H1 (cell line): ENCODE results near the gene MPRIP. TPM values are rescaled to one million over a fixed set of nuclear protein-coding genes. Genes with fewer than 3 reads are reported as not detected.

Experiments
- CTCF ChIA-PET: fragments of 300-600 bp; sonication (Branson Sonifier 250); formaldehyde crosslinking; loops from one replicate; lab custom pipeline; 2021; ENCODE audit not compliant: partially characterized antibody; lab: Charles Lee
- POLR2A ChIA-PET: fragments of 300-600 bp; sonication (Branson Sonifier 250); formaldehyde crosslinking; loops from one replicate; lab custom pipeline; 2021; ENCODE audit warnings: inconsistent platforms; ENCODE audit not compliant: partially characterized antibody; lab: Charles Lee
- DNase-seq, 2 experiments: peaks; one replicate each; pipeline versions ENCODE4 v3.0.0 to v3.0.0-alpha.2; 2010 to 2022; ENCODE audit warnings: low spot score in 2 of 2, low read depth in 1 of 2, mixed read lengths in 1 of 2
- FAIRE-seq: peaks from 2 replicates; lab custom pipeline; 2011; peaks lifted over from hg19 to GRCh38; lab: Jason Lieb, UNC
- H2AFZ ChIP-seq: 2 replicates; pipeline ENCODE4 v1.8.1; 2012; ENCODE audit warnings: low read length, inconsistent platforms
- H2AK5ac ChIP-seq: 2 replicates; pipeline ENCODE4 v1.6.1; 2013; ENCODE audit warnings: low read depth, low read length
- H2BK120ac ChIP-seq: replicated peaks from 2 replicates; pipeline ENCODE3; 2013; ENCODE audit warnings: low read depth, low read length, inconsistent platforms
- H2BK12ac ChIP-seq: 2 replicates; pipeline ENCODE4 v1.6.1; 2013; ENCODE audit warnings: low read depth, low read length
- H2BK15ac ChIP-seq: 2 replicates; pipeline ENCODE4 v1.6.1; 2013; ENCODE audit warnings: low read length
- H2BK20ac ChIP-seq: 2 replicates; pipeline ENCODE4 v1.6.1; 2013; ENCODE audit warnings: low read length
- H2BK5ac ChIP-seq: 2 replicates; pipeline ENCODE4 v1.6.1; 2013; ENCODE audit warnings: low read depth, low read length
- H3K14ac ChIP-seq: 2 replicates; pipeline ENCODE4 v1.6.1; 2013; ENCODE audit warnings: inconsistent platforms; ENCODE audit not compliant: insufficient read length
- H3K18ac ChIP-seq: 2 replicates; pipeline ENCODE4 v1.6.1; 2013; ENCODE audit warnings: low read length; ENCODE audit errors: extremely low read depth
- H3K23ac ChIP-seq: 2 replicates; pipeline ENCODE4 v1.6.1; 2013; ENCODE audit warnings: inconsistent platforms; ENCODE audit not compliant: insufficient read length
- H3K23me2 ChIP-seq: 2 replicates; pipeline ENCODE4 v1.6.1; 2013; ENCODE audit warnings: low read depth, low read length
- H3K27ac ChIP-seq: 2 replicates; pipeline ENCODE4 v1.6.1; 2011; ENCODE audit warnings: low read depth, low read length, inconsistent platforms
- H3K27me3 ChIP-seq, 4 experiments: replicated peaks in 1 of 4; 1 replicate in 1 of 4; 2 replicates in 3 of 4; pipeline versions ENCODE4 v1.6.1 to v1.8.1; 2011 to 2013; ENCODE audit warnings: low read length in 3 of 4, mild to moderate bottlenecking in 3 of 4, inconsistent platforms in 2 of 4, mixed read lengths in 2 of 4, moderate library complexity in 1 of 4; ENCODE audit not compliant: control insufficient read depth in 3 of 4, insufficient read depth in 3 of 4; ENCODE audit errors: extremely low read depth in 1 of 4
- H3K36me3 ChIP-seq, 4 experiments: 2 replicates each; pipeline versions ENCODE4 v1.6.1 to v1.8.1; 2011 to 2013; ENCODE audit warnings: mild to moderate bottlenecking in 4 of 4, low read length in 3 of 4, moderate library complexity in 2 of 4, control low read depth in 1 of 4, inconsistent platforms in 1 of 4; ENCODE audit not compliant: insufficient read depth in 4 of 4, control insufficient read depth in 2 of 4
- H3K4ac ChIP-seq: replicated peaks from 2 replicates; pipeline ENCODE3; 2013; ENCODE audit warnings: low read length, low read depth, mixed read lengths, inconsistent platforms; ENCODE audit not compliant: insufficient read length
- H3K4me1 ChIP-seq, 4 experiments: replicated peaks in 1 of 4; 1 replicate in 1 of 4; 2 replicates in 3 of 4; pipeline versions ENCODE4 v1.6.1 to v1.8.1; 2011 to 2013; ENCODE audit warnings: low read length in 3 of 4, inconsistent platforms in 2 of 4, mixed read lengths in 1 of 4; ENCODE audit not compliant: insufficient read depth in 4 of 4, control insufficient read depth in 3 of 4
- H3K4me2 ChIP-seq, 2 experiments: 2 replicates each; pipeline versions ENCODE4 v1.6.1 to v1.8.1; 2011 to 2013; ENCODE audit warnings: low read depth in 2 of 2, low read length in 2 of 2, control low read depth in 1 of 2, inconsistent platforms in 1 of 2, mild to moderate bottlenecking in 1 of 2; ENCODE audit not compliant: insufficient read depth in 1 of 2
- H3K4me3 ChIP-seq, 4 experiments: fragments of 200-600, 300-600 bp in 1 of 4; sonication (generic), shearing (Covaris generic), sonication (Bioruptor Twin) in 1 of 4; 2 replicates each; pipeline versions ENCODE4 v1.5.1 to v1.8.1; 2011 to 2016; ENCODE audit warnings: low read length in 4 of 4, low read depth in 3 of 4, control low read depth in 2 of 4, inconsistent platforms in 2 of 4, mild to moderate bottlenecking in 2 of 4, mixed read lengths in 1 of 4, moderate library complexity in 1 of 4; ENCODE audit not compliant: insufficient read depth in 2 of 4; ENCODE audit errors: extremely low read depth in 1 of 4
- H3K56ac ChIP-seq: replicated peaks from 2 replicates; pipeline ENCODE3; 2013; ENCODE audit warnings: low read depth, mild to moderate bottlenecking, mixed read lengths, low read length, inconsistent platforms; ENCODE audit not compliant: insufficient read length
- H3K79me1 ChIP-seq: 2 replicates; pipeline ENCODE4 v1.6.1; 2013; ENCODE audit warnings: low read depth, low read length, control low read depth
- H3K79me2 ChIP-seq, 2 experiments: 2 replicates each; pipeline versions ENCODE4 v1.6.1 to v1.8.1; 2012 to 2013; ENCODE audit warnings: low read length in 2 of 2, mild to moderate bottlenecking in 2 of 2, inconsistent platforms in 1 of 2; ENCODE audit not compliant: insufficient read depth in 2 of 2, control insufficient read depth in 1 of 2
- H3K9ac ChIP-seq, 4 experiments: replicated peaks in 1 of 4; 1 replicate in 1 of 4; 2 replicates in 3 of 4; pipeline versions ENCODE4 v1.6.1 to v1.8.1; 2011 to 2013; ENCODE audit warnings: low read depth in 3 of 4, low read length in 3 of 4, control low read depth in 2 of 4, mild to moderate bottlenecking in 2 of 4, moderate library complexity in 2 of 4, inconsistent platforms in 1 of 4; ENCODE audit errors: extremely low read depth in 1 of 4
- H3K9me3 ChIP-seq, 2 experiments: 2 replicates each; pipeline versions ENCODE4 v1.6.1 to v1.8.1; 2012 to 2013; ENCODE audit warnings: mild to moderate bottlenecking in 2 of 2, moderate library complexity in 2 of 2, control low read depth in 1 of 2, inconsistent platforms in 1 of 2, low read depth in 1 of 2, low read length in 1 of 2, mixed read lengths in 1 of 2; ENCODE audit not compliant: insufficient read depth in 2 of 2
- H4K20me1 ChIP-seq, 2 experiments: replicated peaks in 1 of 2; 2 replicates each; pipeline versions ENCODE3 to v1.8.1; 2011 to 2013; ENCODE audit warnings: inconsistent platforms in 2 of 2, low read length in 2 of 2, mild to moderate bottlenecking in 1 of 2; ENCODE audit not compliant: insufficient read depth in 2 of 2, control insufficient read depth in 1 of 2
- H4K5ac ChIP-seq: 2 replicates; pipeline ENCODE4 v1.6.1; 2013; ENCODE audit warnings: low read length, low read depth, mixed read lengths, inconsistent platforms; ENCODE audit not compliant: insufficient read length
- H4K8ac ChIP-seq: 2 replicates; pipeline ENCODE4 v1.8.0; 2013; ENCODE audit warnings: mild to moderate bottlenecking, moderate library complexity, low read length, inconsistent platforms; ENCODE audit not compliant: insufficient read depth; ENCODE audit errors: extremely low read depth
- H4K91ac ChIP-seq: replicated peaks from 2 replicates; pipeline ENCODE3; 2013; ENCODE audit warnings: low read length, mixed read lengths, inconsistent platforms; ENCODE audit not compliant: insufficient read length
- CBX5 ChIP-seq: fragments of 300-800, 300-1000 bp; sonication (generic); IDR thresholded peaks from 2 replicates; pipeline ENCODE4 v1.7.1; 2016; ENCODE audit warnings: antibody characterized with exemption, low read length, low read depth
- EGR1 ChIP-seq: IDR thresholded peaks from 2 replicates; pipeline ENCODE4 v1.6.1; 2011; ENCODE audit warnings: low read depth, low read length, borderline replicate concordance
- EP300 ChIP-seq, 2 experiments: IDR thresholded peaks; 1 replicate in 1 of 2; 2 replicates in 1 of 2; pipeline ENCODE4 v1.6.1; 2011 to 2012; ENCODE audit warnings: low read depth in 2 of 2, low read length in 2 of 2, mild to moderate bottlenecking in 2 of 2, borderline replicate concordance in 1 of 2, inconsistent platforms in 1 of 2, moderate library complexity in 1 of 2
- HDAC6 ChIP-seq: IDR thresholded peaks from one replicate; pipeline ENCODE4 v1.7.1; 2012; ENCODE audit warnings: low read depth, mild to moderate bottlenecking, inconsistent platforms, low read length, moderate library complexity
- KDM4A ChIP-seq: IDR thresholded peaks from one replicate; pipeline ENCODE4 v1.7.1; 2012; ENCODE audit warnings: low read depth, mild to moderate bottlenecking, moderate library complexity, low read length, inconsistent platforms; ENCODE audit not compliant: severe bottlenecking
- RXRA ChIP-seq: IDR thresholded peaks from 2 replicates; pipeline ENCODE4 v1.6.1; 2011; ENCODE audit warnings: low read depth, mild to moderate bottlenecking, low read length, moderate library complexity; ENCODE audit not compliant: insufficient read depth
- SAP30 ChIP-seq: fragments of 300-600 bp; sonication (generic); IDR thresholded peaks from 2 replicates; pipeline ENCODE4 v1.7.1; 2012; ENCODE audit warnings: low read length, moderate library complexity, mild to moderate bottlenecking, inconsistent platforms; ENCODE audit not compliant: insufficient read depth, insufficient replicate concordance
- SIRT6 ChIP-seq: IDR thresholded peaks from one replicate; pipeline ENCODE4 v1.7.1; 2012; ENCODE audit warnings: low read length, inconsistent platforms
- WGBS, 2 experiments: shearing (Covaris generic) in 1 of 2; methylation state at CpG; one replicate each; pipeline versions ENCODE4 v1.1.6 to v1.1.7; 2013 to 2015; ENCODE audit warnings: low lambda C conversion rate in 2 of 2, mixed read lengths in 2 of 2, inconsistent platforms in 1 of 2, low coverage in 1 of 2, missing lambda C conversion rate in 1 of 2; ENCODE audit not compliant: insufficient replicate concordance in 2 of 2, insufficient coverage in 1 of 2, insufficient read length in 1 of 2; ENCODE audit errors: extremely low coverage in 1 of 2, missing lambda C conversion rate in 1 of 2; 5-methylcytosine and 5-hydroxymethylcytosine counted together
- polyA plus RNA-seq, 7 experiments: library from polyadenylated mRNA; depleted of rRNA in 3 of 7; stranded (reverse) in 5 of 7; unstranded in 2 of 7; fragments of >200 nt in 5 of 7; fragments of 200-250 nt in 2 of 7; gene quantifications; 1 replicate in 5 of 7; 2 replicates in 1 of 7; 4 replicates in 1 of 7; pipeline versions ENCODE4 v1.2.1 to v1.2.3, GENCODE V29; 2011 to 2013; ENCODE audit warnings: missing spikeins in 2 of 7, mixed read lengths in 2 of 7
- total RNA-seq: library from RNA; stranded (reverse); fragmentation: NEBNext Ultra II Directional; extraction: Animal tissue kit (Norgen Biotek cat#: 25700); gene quantifications from 2 replicates; pipeline ENCODE4 v1.2.1, GENCODE V29; 2021
- TF ChIP-seq, protein P1 (sequence below): IDR thresholded peaks from 2 replicates; pipeline ENCODE4 v1.6.1; 2011; ENCODE audit warnings: low read length, improper control_type of control experiment

Gene MPRIP
- total and polyA plus RNA-seq, 2 of the 8 experiments (the other 6 are each of a cell fraction or from before 2014, with no cell fraction given) = 48.6 to 146 TPM

DNA sequence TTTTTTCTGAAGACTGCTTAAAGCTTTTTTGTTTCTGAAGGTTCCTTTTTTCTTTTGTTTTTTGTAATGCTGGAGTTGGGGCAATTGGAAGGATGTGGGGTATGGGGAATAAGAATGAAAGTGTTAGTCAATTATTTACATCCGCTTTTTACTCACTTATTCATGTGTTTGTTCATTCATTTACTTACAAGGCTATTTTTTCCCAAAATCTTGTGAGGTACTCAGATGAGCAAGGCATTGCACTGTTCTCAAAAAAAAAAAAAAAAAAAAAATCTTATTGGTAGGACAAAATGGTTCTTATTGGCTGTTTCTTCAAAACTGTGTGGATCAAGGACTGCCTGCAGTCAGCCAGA, 108.2 kb downstream of the MPRIP start:
- Histone ChIP-seq H2BK20ac (no peak overlapping the region), H3K4ac (no peak overlapping the region), H3K79me2 (no peaks in the 10 kb centered on the region), H3K4me2 (no peak overlapping the region), H4K5ac (no peak overlapping the region), H2BK5ac (no peak overlapping the region), H3K4me3 (no peak overlapping the region), H4K8ac (no peak overlapping the region), H2BK120ac (no peak overlapping the region), H3K56ac (no peak overlapping the region), H3K9ac (no peak overlapping the region), H3K4me1 (no peaks in the 10 kb centered on the region), H3K27ac (no peak overlapping the region), H4K91ac (no peak overlapping the region), H3K23ac (no peak overlapping the region), H4K20me1 (peaks cover 2 to 3% of the 10 kb centered on the region in 2 experiments), H3K79me1 (no peaks in the 10 kb centered on the region), H3K36me3 (peaks cover 5 to 24% (median 12%) of the 10 kb centered on the region in 4 experiments; a peak in 7 of 8 replicates), H2AK5ac (no peak overlapping the region), H3K9me3 (no peaks in the 10 kb centered on the region), H2BK15ac (no peak overlapping the region), H2BK12ac (no peak overlapping the region), H2AFZ (no peak overlapping the region), H3K23me2 (no peaks in the 10 kb centered on the region), H3K14ac (no peak overlapping the region), H3K27me3 (no peaks in the 10 kb centered on the region), H3K18ac (no peak overlapping the region)
- DNase-seq = no peak
- CTCF ChIA-PET = interaction anchor here (0.9 to 2.5 kb wide), 2 partner anchors 9 to 42 kb away, joined by 3 to 9 read pairs; no protein-coding TSS in a partner anchor
- FAIRE-seq = no peak
- no peak for TF ChIP-seq CBX5
- TF ChIP-seq, protein P1, sequence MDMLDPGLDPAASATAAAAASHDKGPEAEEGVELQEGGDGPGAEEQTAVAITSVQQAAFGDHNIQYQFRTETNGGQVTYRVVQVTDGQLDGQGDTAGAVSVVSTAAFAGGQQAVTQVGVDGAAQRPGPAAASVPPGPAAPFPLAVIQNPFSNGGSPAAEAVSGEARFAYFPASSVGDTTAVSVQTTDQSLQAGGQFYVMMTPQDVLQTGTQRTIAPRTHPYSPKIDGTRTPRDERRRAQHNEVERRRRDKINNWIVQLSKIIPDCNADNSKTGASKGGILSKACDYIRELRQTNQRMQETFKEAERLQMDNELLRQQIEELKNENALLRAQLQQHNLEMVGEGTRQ = no peak
- TF ChIP-seq EGR1 = no peak
- no peak for TF ChIP-seq KDM4A
- TF ChIP-seq SIRT6 = no peak
- TF ChIP-seq SAP30 = no peak
- TF ChIP-seq EP300 (IDR thresholded peaks at IDR 0.05; ENCODE audit: borderline replicate concordance in 1 of 2, low read depth in 2 of 2, low read length in 2 of 2) = no peak
- no peak for TF ChIP-seq HDAC6
- TF ChIP-seq RXRA = no peak
- WGBS, 2 experiments = 93% methylated on average over 1 of the region's 1 CpG; no CpG with 5 or more reads in 1 of the 2 experiments
- POLR2A ChIA-PET = no interaction called here
